GM19455 (cell line): ENCODE data around the gene PAEP.

Experiments
- ATAC-seq: cut with Tn5 transposase; IDR thresholded peaks from one replicate; pipeline ENCODE4 v1.9.1; 2021; ENCODE audit not compliant: unreplicated experiment

PAEP gene

GRCh38 chr9:135591506-135592330, 30.2 kb downstream of the PAEP start:
- no peak for ATAC-seq

- ATAC-seq: no peak
These were observed 30.7 kb downstream of the PAEP start for GRCh38 chr9:135592331-135592590.

GRCh38 chr9:135592625-135593024, 31.1 kb downstream of the PAEP start:
- no peak for ATAC-seq

GRCh38 chr9:135596211-135596610, 34.7 kb downstream of the PAEP start:
- ATAC-seq: no peak

- no peak for ATAC-seq
These were observed 38.8 kb downstream of the PAEP start for GRCh38 chr9:135600296-135600817.

- no peak for ATAC-seq
These were observed 40.4 kb downstream of the PAEP start for GRCh38 chr9:135601988-135602387.

- ATAC-seq: no peak
These were observed 41.4 kb downstream of the PAEP start for GRCh38 chr9:135602789-135603481.

GRCh38 chr9:135604437-135605237, 43.1 kb downstream of the PAEP start:
- ATAC-seq: no peak

- ATAC-seq: no peak
These were observed 43.8 kb downstream of the PAEP start for GRCh38 chr9:135605238-135605781.

- no peak for ATAC-seq
These were observed 45.3 kb downstream of the PAEP start for GRCh38 chr9:135606885-135607259.

- ATAC-seq: no peak
These were observed 46.1 kb downstream of the PAEP start for GRCh38 chr9:135607401-135608293.

GRCh38 chr9:135608294-135608998, 46.9 kb downstream of the PAEP start:
- no peak for ATAC-seq

- ATAC-seq: no peak
These were observed 47.4 kb downstream of the PAEP start for GRCh38 chr9:135608999-135609317.

GRCh38 chr9:135609366-135609955, 47.9 kb downstream of the PAEP start:
- ATAC-seq: no peak

GRCh38 chr9:135610290-135611141, 49.0 kb downstream of the PAEP start:
- no peak for ATAC-seq

GRCh38 chr9:135611142-135611874, 49.8 kb downstream of the PAEP start:
- ATAC-seq: no peak

- ATAC-seq: no peak
These were observed 50.3 kb downstream of the PAEP start for GRCh38 chr9:135611875-135612209.

GRCh38 chr9:135612437-135612836, 50.9 kb downstream of the PAEP start:
- no peak for ATAC-seq
